NT2/D1 (cell line): ENCODE measurements around the gene OR52R1.

ENCODE experiments used
- SUZ12 ChIP-seq: IDR thresholded peaks from 2 replicates; pipeline ENCODE4 v1.6.1; 2011; ENCODE audit not compliant: insufficient read length, insufficient read depth; ENCODE audit errors: extremely low read depth
- YY1 ChIP-seq: IDR thresholded peaks from 2 replicates; pipeline ENCODE4 v1.6.1; 2011; ENCODE audit not compliant: insufficient read length, insufficient read depth
- ZNF274 ChIP-seq: IDR thresholded peaks from 2 replicates; pipeline ENCODE4 v1.6.1; 2011; ENCODE audit warnings: mild to moderate bottlenecking, low read depth, low read length

- TF ChIP-seq YY1 (no peak), ZNF274 (no peak), SUZ12 (no peak)
Measured at GRCh38 chr11:4782454-4782853, 21.7 kb downstream of the OR52R1 start.
